Loucy (cell line): ENCODE measurements around the gene AKT1.

Experiments
- CTCF ChIP-seq: fragments of 200-600 bp; sonication (generic); conservative IDR thresholded peaks from 2 replicates; pipeline ENCODE4 v1.5.1; 2014; ENCODE audit warnings: mild to moderate bottlenecking, antibody characterized with exemption, low read length
- EZH2phosphoT487 ChIP-seq: fragments of 200-600 bp; IDR thresholded peaks from 2 replicates; pipeline ENCODE4 v1.6.1; 2018; ENCODE audit warnings: antibody characterized with exemption, mild to moderate bottlenecking, moderate library complexity, borderline replicate concordance

GRCh38 chr14:104757681-104758392 lies 37.7 kb downstream of the AKT1 start:
- no peak for TF ChIP-seq CTCF
- TF ChIP-seq EZH2phosphoT487: no peak
